IMR-90 (cell line): Measurements from ENCODE around the gene PSEN2.

Experiments used
- BHLHE40 ChIP-seq: fragments of 150-350 bp; IDR thresholded peaks from 2 replicates; pipeline ENCODE4 v1.6.1; 2016; ENCODE audit warnings: mild to moderate bottlenecking, low read depth, low read length
- CEBPB ChIP-seq: IDR thresholded peaks from 2 replicates; pipeline ENCODE4 v1.6.1; 2012; ENCODE audit warnings: low read depth, low read length, improper control_type of control experiment
- MAFK ChIP-seq: IDR thresholded peaks from 2 replicates; pipeline ENCODE4 v1.6.1; 2012; ENCODE audit warnings: low read depth, low read length, improper control_type of control experiment
- MAZ ChIP-seq: IDR thresholded peaks from 2 replicates; pipeline ENCODE4 v1.6.1; 2012; ENCODE audit warnings: low read depth, mild to moderate bottlenecking, low read length, improper control_type of control experiment, moderate library complexity, borderline replicate concordance
- MXI1 ChIP-seq: IDR thresholded peaks from 2 replicates; pipeline ENCODE4 v1.6.1; 2012; ENCODE audit warnings: low read depth, mild to moderate bottlenecking, low read length, moderate library complexity, borderline replicate concordance
- NFE2L2 ChIP-seq: fragments of 150-350 bp; IDR thresholded peaks from 2 replicates; pipeline ENCODE4 v1.6.1; 2016; ENCODE audit warnings: low read depth, mild to moderate bottlenecking, low read length
- POLR2A ChIP-seq: IDR thresholded peaks from 2 replicates; pipeline ENCODE4 v1.6.1; 2012; ENCODE audit warnings: mild to moderate bottlenecking, low read depth, low read length
- RAD21 ChIP-seq: IDR thresholded peaks from 2 replicates; pipeline ENCODE4 v1.6.1; 2012; ENCODE audit warnings: low read length, improper control_type of control experiment
- RFX5 ChIP-seq: IDR thresholded peaks from 2 replicates; pipeline ENCODE4 v1.8.0; 2012; ENCODE audit warnings: low read depth, mild to moderate bottlenecking, low read length, moderate library complexity
- SMC3 ChIP-seq: fragments of 150-350 bp; IDR thresholded peaks from 2 replicates; pipeline ENCODE4 v1.6.1; 2016; ENCODE audit warnings: low read depth, mild to moderate bottlenecking, antibody characterized with exemption, low read length, moderate library complexity
- USF2 ChIP-seq: fragments of 150-350 bp; IDR thresholded peaks from 2 replicates; pipeline ENCODE4 v1.6.1; 2017; ENCODE audit warnings: mild to moderate bottlenecking, antibody characterized with exemption, low read length, low read depth
- TF ChIP-seq, protein P1 (sequence below): conservative IDR thresholded peaks from 2 replicates; pipeline ENCODE4 v1.5.1; 2012; ENCODE audit warnings: mild to moderate bottlenecking, low read depth, low read length, improper control_type of control experiment

- TF ChIP-seq, protein P1, sequence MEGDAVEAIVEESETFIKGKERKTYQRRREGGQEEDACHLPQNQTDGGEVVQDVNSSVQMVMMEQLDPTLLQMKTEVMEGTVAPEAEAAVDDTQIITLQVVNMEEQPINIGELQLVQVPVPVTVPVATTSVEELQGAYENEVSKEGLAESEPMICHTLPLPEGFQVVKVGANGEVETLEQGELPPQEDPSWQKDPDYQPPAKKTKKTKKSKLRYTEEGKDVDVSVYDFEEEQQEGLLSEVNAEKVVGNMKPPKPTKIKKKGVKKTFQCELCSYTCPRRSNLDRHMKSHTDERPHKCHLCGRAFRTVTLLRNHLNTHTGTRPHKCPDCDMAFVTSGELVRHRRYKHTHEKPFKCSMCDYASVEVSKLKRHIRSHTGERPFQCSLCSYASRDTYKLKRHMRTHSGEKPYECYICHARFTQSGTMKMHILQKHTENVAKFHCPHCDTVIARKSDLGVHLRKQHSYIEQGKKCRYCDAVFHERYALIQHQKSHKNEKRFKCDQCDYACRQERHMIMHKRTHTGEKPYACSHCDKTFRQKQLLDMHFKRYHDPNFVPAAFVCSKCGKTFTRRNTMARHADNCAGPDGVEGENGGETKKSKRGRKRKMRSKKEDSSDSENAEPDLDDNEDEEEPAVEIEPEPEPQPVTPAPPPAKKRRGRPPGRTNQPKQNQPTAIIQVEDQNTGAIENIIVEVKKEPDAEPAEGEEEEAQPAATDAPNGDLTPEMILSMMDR = no peak
- TF ChIP-seq BHLHE40 (no peak), RAD21 (no peak), SMC3 (no peak), USF2 (no peak), RFX5 (no peak), POLR2A (no peak), MXI1 (no peak), MAFK (no peak), MAZ (no peak), CEBPB (no peak), NFE2L2 (no peak)
These were observed 11.8 kb downstream of the PSEN2 start for GRCh38 chr1:226882187-226882586.
